HepG2 (cell line): ENCODE data around the gene ZNF593OS. TPM values are rescaled to one million over a fixed set of nuclear protein-coding genes. Genes with fewer than 3 reads are reported as not detected.
A peak's percentile ranks its signal among the peaks of the same experiment; 100 is the strongest.

Source experiments
- AKNA ChIP-seq: sonication (generic); formaldehyde crosslinking; IDR thresholded peaks from 2 replicates; pipeline ENCODE4 v1.4.0; 2020; ENCODE audit warnings: missing genetic modification reagents, borderline replicate concordance
- DNMT3B ChIP-seq: conservative IDR thresholded peaks from 2 replicates; pipeline ENCODE4 v1.6.1; 2016; ENCODE audit warnings: missing biosample characterization, control low read depth
- ELF1 ChIP-seq: sonication (generic); formaldehyde crosslinking; IDR thresholded peaks from 2 replicates; pipeline ENCODE4 v1.4.0; 2020; ENCODE audit warnings: missing genetic modification reagents
- MTA3 ChIP-seq: sonication (generic); formaldehyde crosslinking; IDR thresholded peaks from 2 replicates; pipeline ENCODE4 v1.4.0; 2020; ENCODE audit warnings: missing genetic modification reagents
- MZF1 ChIP-seq: sonication (generic); formaldehyde crosslinking; IDR thresholded peaks from 2 replicates; pipeline ENCODE4 v1.8.1; 2023; ENCODE audit warnings: mild to moderate bottlenecking, missing genetic modification reagents, borderline replicate concordance
- NFYB ChIP-seq: sonication (generic); formaldehyde crosslinking; IDR thresholded peaks from 2 replicates; pipeline ENCODE4 v1.4.0; 2020; ENCODE audit warnings: missing genetic modification reagents
- PAF1 ChIP-seq: IDR thresholded peaks from 2 replicates; pipeline ENCODE4 v1.6.1; 2016; ENCODE audit warnings: missing genetic modification reagents, missing compliant biosample characterization
- POLR2A ChIP-seq, 2 experiments: IDR thresholded peaks; 2 replicates each; pipeline ENCODE4 v1.6.1; 2011; ENCODE audit warnings: low read depth in 2 of 2, low read length in 2 of 2, mild to moderate bottlenecking in 1 of 2, moderate library complexity in 1 of 2; ENCODE audit not compliant: insufficient read depth in 1 of 2
- RORA ChIP-seq: sonication (generic); formaldehyde crosslinking; IDR thresholded peaks from 2 replicates; pipeline ENCODE4 v1.5.0; 2020; ENCODE audit warnings: mild to moderate bottlenecking, missing genetic modification reagents, moderate library complexity
- SRY ChIP-seq: sonication (generic); formaldehyde crosslinking; IDR thresholded peaks from 2 replicates; pipeline ENCODE4 v1.8.0; 2022; ENCODE audit warnings: mild to moderate bottlenecking, missing genetic modification reagents
- THAP7 ChIP-seq: sonication (generic); formaldehyde crosslinking; IDR thresholded peaks from 2 replicates; pipeline ENCODE4 v1.8.1; 2023; ENCODE audit warnings: mild to moderate bottlenecking, missing genetic modification reagents
- ZBTB25 ChIP-seq: IDR thresholded peaks from 2 replicates; pipeline ENCODE4 v1.6.1; 2018; ENCODE audit warnings: missing genetic modification reagents
- ZFP82 ChIP-seq: sonication (generic); formaldehyde crosslinking; IDR thresholded peaks from 2 replicates; pipeline ENCODE4 v1.5.1; 2020; ENCODE audit warnings: mild to moderate bottlenecking, missing genetic modification reagents, borderline replicate concordance
- ZNF589 ChIP-seq: sonication (generic); formaldehyde crosslinking; conservative IDR thresholded peaks from 2 replicates; pipeline ENCODE4 v1.8.0; 2022; ENCODE audit warnings: mild to moderate bottlenecking, moderate library complexity, missing genetic modification reagents
- ZNF800 ChIP-seq: sonication (generic); formaldehyde crosslinking; IDR thresholded peaks from 2 replicates; pipeline ENCODE4 v1.4.0; 2020; ENCODE audit warnings: missing genetic modification reagents
- ZNF816 ChIP-seq: sonication (generic); formaldehyde crosslinking; IDR thresholded peaks from 2 replicates; pipeline ENCODE4 v1.8.0; 2022; ENCODE audit warnings: missing genetic modification reagents, mild to moderate bottlenecking, borderline replicate concordance
- polyA plus RNA-seq, 8 experiments: library from polyadenylated mRNA; depleted of rRNA in 3 of 8; stranded (reverse) in 7 of 8; unstranded in 1 of 8; fragments of >200 nt; fragmentation: Illumina TruSeq in 4 of 8; extraction: Trizol in 4 of 8; gene quantifications; 2 replicates each; pipeline versions ENCODE4 v1.2.1 to v1.2.3, GENCODE V29; 2011 to 2016; ENCODE audit warnings: low read depth in 4 of 8, missing spikeins in 1 of 8, mixed read lengths in 1 of 8; ENCODE audit not compliant: insufficient read depth in 1 of 8
- total RNA-seq, 5 experiments: library from RNA; depleted of rRNA; stranded (reverse); fragments of >200 nt; fragmentation: Illumina TruSeq; extraction: Trizol; gene quantifications; 2 replicates each; pipeline ENCODE4 v1.2.3, GENCODE V29; 2016; ENCODE audit warnings: low read depth in 1 of 5
- TF ChIP-seq, protein P1 (sequence below): IDR thresholded peaks from 2 replicates; pipeline ENCODE4 v1.6.1; 2016
- TF ChIP-seq, protein P2 (sequence below): sonication (generic); formaldehyde crosslinking; IDR thresholded peaks from 2 replicates; pipeline ENCODE4 v1.9.0; 2021; ENCODE audit warnings: missing genetic modification reagents, borderline replicate concordance

Gene ZNF593OS
- total and polyA plus RNA-seq, 2 of the 13 experiments (the other 11 are each of a cell fraction or from before 2014, with no cell fraction given) = not detected

GRCh38 chr1:26177182-26177684 lies 5.6 kb upstream of the ZNF593OS start, which contains the start of gene CNKSR1 (continued):
- TF ChIP-seq THAP7 (no peak), ZBTB25 (no peak), NFYB (CRISPR knock-in tag) (peak; percentile 39; the same call in 1 of the 2 replicates), ZNF816 (no peak), RORA (no peak), ZNF589 (CRISPR knock-in tag) (no peak), ELF1 (CRISPR knock-in tag) (peak; percentile 42; the same call in 1 of the 2 replicates), MZF1 (CRISPR knock-in tag) (no peak), AKNA (no peak), POLR2A (IDR thresholded peaks at IDR 0.05; ENCODE audit: insufficient read depth in 1 of 2, low read depth in 2 of 2, low read length in 2 of 2) (peak in 1 of 2 experiments; percentile 44; a peak in 1 of 4 replicates), MTA3 (no peak), PAF1 (CRISPR knock-in tag) (no peak), ZFP82 (CRISPR knock-in tag) (0 out of 2 replicates have a peak, but pooled peaks have one; percentile 70), DNMT3B (CRISPR knock-in tag) (no peak), ZNF800 (CRISPR knock-in tag) (no peak), SRY (0 out of 2 replicates have a peak, but pooled peaks have one; percentile 21)
- TF ChIP-seq, protein P1, sequence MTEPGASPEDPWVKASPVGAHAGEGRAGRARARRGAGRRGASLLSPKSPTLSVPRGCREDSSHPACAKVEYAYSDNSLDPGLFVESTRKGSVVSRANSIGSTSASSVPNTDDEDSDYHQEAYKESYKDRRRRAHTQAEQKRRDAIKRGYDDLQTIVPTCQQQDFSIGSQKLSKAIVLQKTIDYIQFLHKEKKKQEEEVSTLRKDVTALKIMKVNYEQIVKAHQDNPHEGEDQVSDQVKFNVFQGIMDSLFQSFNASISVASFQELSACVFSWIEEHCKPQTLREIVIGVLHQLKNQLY (CRISPR knock-in tag) = no peak
- TF ChIP-seq, protein P2, sequence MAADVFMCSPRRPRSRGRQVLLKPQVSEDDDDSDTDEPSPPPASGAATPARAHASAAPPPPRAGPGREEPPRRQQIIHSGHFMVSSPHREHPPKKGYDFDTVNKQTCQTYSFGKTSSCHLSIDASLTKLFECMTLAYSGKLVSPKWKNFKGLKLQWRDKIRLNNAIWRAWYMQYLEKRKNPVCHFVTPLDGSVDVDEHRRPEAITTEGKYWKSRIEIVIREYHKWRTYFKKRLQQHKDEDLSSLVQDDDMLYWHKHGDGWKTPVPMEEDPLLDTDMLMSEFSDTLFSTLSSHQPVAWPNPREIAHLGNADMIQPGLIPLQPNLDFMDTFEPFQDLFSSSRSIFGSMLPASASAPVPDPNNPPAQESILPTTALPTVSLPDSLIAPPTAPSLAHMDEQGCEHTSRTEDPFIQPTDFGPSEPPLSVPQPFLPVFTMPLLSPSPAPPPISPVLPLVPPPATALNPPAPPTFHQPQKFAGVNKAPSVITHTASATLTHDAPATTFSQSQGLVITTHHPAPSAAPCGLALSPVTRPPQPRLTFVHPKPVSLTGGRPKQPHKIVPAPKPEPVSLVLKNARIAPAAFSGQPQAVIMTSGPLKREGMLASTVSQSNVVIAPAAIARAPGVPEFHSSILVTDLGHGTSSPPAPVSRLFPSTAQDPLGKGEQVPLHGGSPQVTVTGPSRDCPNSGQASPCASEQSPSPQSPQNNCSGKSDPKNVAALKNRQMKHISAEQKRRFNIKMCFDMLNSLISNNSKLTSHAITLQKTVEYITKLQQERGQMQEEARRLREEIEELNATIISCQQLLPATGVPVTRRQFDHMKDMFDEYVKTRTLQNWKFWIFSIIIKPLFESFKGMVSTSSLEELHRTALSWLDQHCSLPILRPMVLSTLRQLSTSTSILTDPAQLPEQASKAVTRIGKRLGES (CRISPR knock-in tag) = no peak
